RWPE2 (cell line): ENCODE measurements around the gene EML2.

Source experiments
- ATAC-seq: fragments of 200-7000 bp; cut with Tn5 transposase; 3 replicates; pipeline ENCODE4 v1.9.1; 2021; ENCODE audit warnings: low read depth
- DNase-seq: peaks from one replicate; pipeline ENCODE4 v3.0.0-alpha.2; 2020; ENCODE audit warnings: low spot score
- H3K27ac ChIP-seq: fragments of 450-650 bp; 2 replicates; pipeline ENCODE4 v1.5.1; 2017; ENCODE audit warnings: mild to moderate bottlenecking; ENCODE audit not compliant: poor library complexity, severe bottlenecking
- H3K27me3 ChIP-seq: fragments of 250-450 bp; sonication (Bioruptor Pico); 2 replicates; pipeline ENCODE4 v1.5.1; 2021; ENCODE audit warnings: mild to moderate bottlenecking, moderate library complexity; ENCODE audit not compliant: insufficient read depth, poor library complexity, severe bottlenecking
- H3K36me3 ChIP-seq: fragments of 250-450 bp; sonication (Bioruptor Pico); 2 replicates; pipeline ENCODE4 v1.5.1; 2020; ENCODE audit warnings: low read depth, mild to moderate bottlenecking, moderate library complexity
- H3K4me1 ChIP-seq: fragments of 250-450 bp; sonication (Bioruptor Pico); 2 replicates; pipeline ENCODE4 v1.5.1; 2021; ENCODE audit warnings: mild to moderate bottlenecking, moderate library complexity; ENCODE audit not compliant: insufficient read depth, poor library complexity, severe bottlenecking
- H3K4me3 ChIP-seq: fragments of 250-450 bp; sonication (Bioruptor Pico); 2 replicates; pipeline ENCODE4 v1.5.1; 2021; ENCODE audit warnings: mild to moderate bottlenecking, moderate library complexity; ENCODE audit not compliant: severe bottlenecking
- H3K9me3 ChIP-seq: fragments of 250-450 bp; sonication (Bioruptor Pico); 2 replicates; pipeline ENCODE4 v1.5.1; 2021; ENCODE audit warnings: mild to moderate bottlenecking, moderate library complexity; ENCODE audit not compliant: severe bottlenecking
- TF ChIP-seq, protein P1 (sequence below): fragments of 450-650 bp; IDR thresholded peaks from one replicate; pipeline ENCODE4 v1.5.1; 2017; ENCODE audit warnings: mild to moderate bottlenecking, moderate library complexity; ENCODE audit not compliant: poor library complexity, severe bottlenecking

EML2 gene

DNA sequence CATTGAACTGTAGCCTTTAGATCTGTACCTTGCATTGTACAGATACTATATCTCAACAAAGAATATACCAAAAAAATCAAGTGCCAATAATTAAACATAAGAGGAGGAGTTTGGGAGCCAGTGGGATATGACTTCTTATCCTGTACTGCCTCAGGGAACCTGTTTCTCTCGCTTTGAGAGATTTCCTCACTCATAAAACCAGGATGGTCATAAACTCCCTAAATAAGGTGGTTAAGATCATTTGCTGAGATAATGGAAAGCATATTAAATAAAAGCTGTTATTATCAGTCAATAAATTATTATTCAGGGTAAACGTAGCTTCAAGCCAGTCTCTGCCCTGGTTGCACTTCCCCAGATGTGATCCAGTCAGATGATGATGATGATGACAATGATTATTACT lies 71.6 kb downstream of the EML2 start:
- Histone ChIP-seq H3K27ac (peak overlapping the region; percentile 92), H3K36me3 (no peaks in the 10 kb centered on the region), H3K4me3 (no peak overlapping the region), H3K27me3 (no peaks in the 10 kb centered on the region), H3K9me3 (no peaks in the 10 kb centered on the region), H3K4me1 (peaks cover 28% of the 10 kb centered on the region)
- ATAC-seq (no peak), DNase-seq (no peak)
- TF ChIP-seq, protein P1, sequence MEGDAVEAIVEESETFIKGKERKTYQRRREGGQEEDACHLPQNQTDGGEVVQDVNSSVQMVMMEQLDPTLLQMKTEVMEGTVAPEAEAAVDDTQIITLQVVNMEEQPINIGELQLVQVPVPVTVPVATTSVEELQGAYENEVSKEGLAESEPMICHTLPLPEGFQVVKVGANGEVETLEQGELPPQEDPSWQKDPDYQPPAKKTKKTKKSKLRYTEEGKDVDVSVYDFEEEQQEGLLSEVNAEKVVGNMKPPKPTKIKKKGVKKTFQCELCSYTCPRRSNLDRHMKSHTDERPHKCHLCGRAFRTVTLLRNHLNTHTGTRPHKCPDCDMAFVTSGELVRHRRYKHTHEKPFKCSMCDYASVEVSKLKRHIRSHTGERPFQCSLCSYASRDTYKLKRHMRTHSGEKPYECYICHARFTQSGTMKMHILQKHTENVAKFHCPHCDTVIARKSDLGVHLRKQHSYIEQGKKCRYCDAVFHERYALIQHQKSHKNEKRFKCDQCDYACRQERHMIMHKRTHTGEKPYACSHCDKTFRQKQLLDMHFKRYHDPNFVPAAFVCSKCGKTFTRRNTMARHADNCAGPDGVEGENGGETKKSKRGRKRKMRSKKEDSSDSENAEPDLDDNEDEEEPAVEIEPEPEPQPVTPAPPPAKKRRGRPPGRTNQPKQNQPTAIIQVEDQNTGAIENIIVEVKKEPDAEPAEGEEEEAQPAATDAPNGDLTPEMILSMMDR, result no peak

DNA sequence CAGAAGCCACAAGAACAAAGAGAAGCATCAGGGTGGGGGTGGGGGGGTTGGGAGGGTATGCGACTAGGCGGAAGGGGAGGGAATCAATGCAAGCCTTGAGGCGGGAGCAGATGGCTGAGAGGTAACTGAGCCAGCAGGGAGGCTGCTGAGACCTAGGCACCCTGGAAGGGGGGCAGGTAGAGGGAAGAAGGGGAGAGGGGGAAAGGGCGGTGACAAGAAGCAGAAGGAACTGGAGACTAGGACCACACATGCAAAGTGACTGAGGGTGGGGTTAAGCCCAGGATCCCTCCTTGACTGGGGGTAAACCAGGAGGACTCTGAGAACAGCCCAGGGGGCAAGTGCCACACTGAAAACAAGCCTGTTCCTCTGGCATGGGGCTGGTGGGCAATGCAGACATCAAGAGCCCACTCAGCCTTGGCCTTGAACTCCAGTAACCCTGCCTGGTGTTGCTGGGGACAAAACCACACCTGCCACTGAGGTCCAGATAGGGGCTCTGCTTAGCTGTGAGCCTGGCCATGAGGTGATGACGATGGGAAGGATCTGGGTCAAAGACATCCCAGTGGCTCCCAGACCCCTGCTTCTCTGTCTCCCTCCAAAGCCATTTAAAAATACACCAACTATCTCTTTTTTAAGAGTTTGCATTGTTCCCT lies 74.9 kb downstream of the EML2 start:
- TF ChIP-seq, protein P1, result no peak
- no peaks in the 10 kb centered on the region for H3K9me3 ChIP-seq
- ATAC-seq (no peak), DNase-seq (no peak)
- no peaks in the 10 kb centered on the region for H3K27me3 ChIP-seq
- H3K4me1 ChIP-seq, result peaks cover 25% of the 10 kb centered on the region
- no peak overlapping the region for H3K27ac ChIP-seq
- 0 out of 2 replicates have a peak, but pooled peaks cover 4% of the 10 kb centered on the region for H3K36me3 ChIP-seq
- no peak overlapping the region for H3K4me3 ChIP-seq

DNA sequence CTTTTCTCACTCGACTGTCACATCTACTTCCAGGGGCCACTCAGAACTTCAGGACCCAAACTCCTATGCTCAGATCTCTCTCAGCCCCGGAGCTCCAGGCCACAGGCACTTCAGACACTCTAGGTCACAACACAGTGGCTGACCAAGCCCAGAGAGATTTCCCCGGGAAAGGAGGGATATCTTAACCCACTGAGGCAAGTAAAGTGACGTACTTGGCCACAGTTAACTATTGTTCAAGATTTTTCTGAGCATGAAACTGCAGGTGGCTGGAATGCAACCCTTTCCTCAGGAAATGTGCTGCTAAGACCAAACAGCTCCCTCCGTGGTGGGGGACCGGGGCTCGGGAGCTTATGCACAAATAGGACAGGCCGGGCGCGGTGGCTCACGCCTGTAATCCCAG lies 78.5 kb downstream of the EML2 start:
- 0 out of 2 replicates have a peak, but pooled peaks cover 4% of the 10 kb centered on the region for H3K36me3 ChIP-seq
- ATAC-seq (no peak), DNase-seq (no peak)
- H3K4me1 ChIP-seq, result peaks cover 6% of the 10 kb centered on the region
- H3K27ac ChIP-seq, result no peak overlapping the region
- TF ChIP-seq, protein P1, result no peak
- H3K9me3 ChIP-seq, result no peaks in the 10 kb centered on the region
- no peak overlapping the region for H3K4me3 ChIP-seq
- no peaks in the 10 kb centered on the region for H3K27me3 ChIP-seq

DNA sequence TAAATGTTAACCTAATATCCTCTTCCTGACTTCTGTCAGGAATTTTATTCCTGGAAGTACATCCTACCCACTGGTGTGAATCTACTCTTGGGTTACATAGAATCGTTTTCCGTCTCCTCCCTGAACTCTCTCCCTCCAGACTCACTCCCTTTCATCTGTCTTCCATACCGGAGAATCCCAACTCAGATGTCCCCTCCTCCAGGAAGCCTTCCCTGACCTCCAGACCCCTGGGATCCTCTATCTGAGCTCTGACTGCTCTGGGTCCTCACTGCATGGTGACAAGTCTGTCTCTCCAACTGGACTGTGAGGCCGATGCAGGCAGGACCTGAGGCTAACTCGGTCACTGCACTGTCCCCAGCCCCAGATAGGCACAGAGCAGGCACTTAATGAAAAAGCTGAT lies 79.2 kb downstream of the EML2 start:
- no peaks in the 10 kb centered on the region for H3K27me3 ChIP-seq
- 0 out of 2 replicates have a peak, but pooled peaks cover 4% of the 10 kb centered on the region for H3K36me3 ChIP-seq
- ATAC-seq (no peak), DNase-seq (no peak)
- no peak overlapping the region for H3K4me3 ChIP-seq
- no peak overlapping the region for H3K27ac ChIP-seq
- peaks cover 6% of the 10 kb centered on the region for H3K4me1 ChIP-seq
- TF ChIP-seq, protein P1, result no peak
- no peaks in the 10 kb centered on the region for H3K9me3 ChIP-seq
